ENCODE results near the gene SDC1.

SDC1 gene

DNA sequence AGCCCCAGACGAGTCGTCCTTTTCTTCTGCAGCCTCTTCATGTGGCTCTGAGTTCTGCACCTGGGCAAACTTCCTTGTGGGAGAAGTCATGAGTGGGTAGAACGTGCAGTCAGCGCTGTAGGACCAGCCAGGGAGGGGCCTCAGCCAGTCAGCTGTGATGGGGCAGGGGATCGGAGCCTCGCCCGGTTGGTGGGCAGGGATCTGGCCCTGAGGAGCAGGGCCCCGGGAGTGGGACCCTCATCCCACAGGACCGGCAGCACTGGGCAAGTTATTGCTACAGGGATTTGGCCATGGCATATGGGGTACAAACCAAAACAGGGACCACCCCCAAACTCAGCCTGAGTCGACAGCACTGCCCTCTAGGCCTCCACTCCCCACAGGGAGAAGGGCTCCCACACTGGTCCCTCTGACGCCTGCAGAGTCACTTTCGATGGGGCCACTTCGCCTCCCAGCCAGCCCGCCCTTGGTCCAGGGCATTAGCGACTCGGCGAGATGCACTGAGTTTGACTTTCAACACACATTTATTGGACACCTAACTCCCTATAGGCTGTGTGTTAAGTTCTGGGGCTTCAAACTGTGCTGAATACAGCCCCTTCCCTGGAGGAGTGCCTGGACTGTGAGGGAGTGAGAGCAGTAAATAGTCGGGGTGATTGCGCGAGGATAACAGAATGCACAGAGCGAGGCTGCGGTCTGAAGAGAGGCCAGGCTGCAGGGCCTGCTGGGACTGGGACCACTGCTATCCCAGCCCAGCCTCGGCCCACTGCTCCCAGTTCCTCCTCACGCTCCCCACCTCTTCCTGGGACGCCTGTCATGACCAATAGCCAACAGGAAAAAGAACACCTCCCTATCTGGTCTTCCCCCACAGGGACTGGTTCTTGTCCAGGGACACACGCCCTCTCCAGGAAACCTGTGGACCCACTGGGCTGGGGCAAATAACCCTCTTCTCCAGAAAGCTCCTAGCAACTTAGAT is 55.9 kb downstream of the SDC1 start:
- no peaks in the 10 kb centered on the region for H3K9me3 ChIP-seq (ENCODE audit: control insufficient read depth, insufficient read depth, low read length)
- WGBS (ENCODE audit: insufficient coverage, insufficient read length): no CpG with 5 or more reads among the region's 26 CpGs
- no peaks in the 10 kb centered on the region for H3K27me3 ChIP-seq (ENCODE audit: control insufficient read depth, insufficient read depth, low read length)
- H3K4me1 ChIP-seq (ENCODE audit: control insufficient read depth, insufficient read depth, low read length): peaks cover 12% of the 10 kb centered on the region
- no peak overlapping the region for H3K4me3 ChIP-seq (ENCODE audit: low read length)
- no peaks in the 10 kb centered on the region for H3K36me3 ChIP-seq (ENCODE audit: control insufficient read depth, insufficient read depth, low read length)
- DNase-seq (ENCODE audit: low read depth, low spot score): no peak
- no peak overlapping the region for H3K27ac ChIP-seq (ENCODE audit: low read length)

DNA sequence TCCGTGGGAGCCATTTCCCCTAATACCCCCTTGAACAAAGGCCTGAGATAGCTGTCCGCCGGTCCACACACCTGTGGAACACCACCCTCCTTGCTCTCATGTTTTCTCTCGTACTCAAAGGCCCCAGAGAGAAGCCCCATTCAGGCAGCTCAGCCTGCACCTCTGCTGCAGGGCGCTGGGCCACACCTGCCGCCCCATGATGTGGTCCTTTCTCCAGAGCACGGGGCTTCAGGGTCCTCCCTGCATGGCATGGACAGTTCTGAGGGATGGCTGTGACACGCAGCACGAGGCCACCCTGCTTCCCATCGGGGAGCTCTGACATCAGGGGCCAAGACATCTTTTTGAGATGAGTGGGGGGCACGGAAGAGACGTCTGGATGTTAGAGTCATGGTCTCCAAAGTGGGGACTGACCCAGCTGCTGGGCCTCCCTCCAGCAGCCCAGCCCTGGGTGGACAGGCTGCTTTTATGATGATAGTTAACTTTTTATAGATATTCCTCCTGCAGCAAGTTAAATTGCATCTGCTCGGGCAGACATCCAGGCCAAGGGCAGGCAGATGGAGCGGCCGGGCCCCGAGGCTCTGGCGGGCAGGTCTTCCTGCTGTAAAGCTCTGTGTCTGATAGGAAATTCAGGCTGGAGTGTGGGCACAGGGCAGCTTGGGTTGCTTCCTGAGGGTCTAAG is 56.7 kb downstream of the SDC1 start:
- WGBS (ENCODE audit: insufficient coverage, insufficient read length): no CpG with 5 or more reads among the region's 17 CpGs

DNA sequence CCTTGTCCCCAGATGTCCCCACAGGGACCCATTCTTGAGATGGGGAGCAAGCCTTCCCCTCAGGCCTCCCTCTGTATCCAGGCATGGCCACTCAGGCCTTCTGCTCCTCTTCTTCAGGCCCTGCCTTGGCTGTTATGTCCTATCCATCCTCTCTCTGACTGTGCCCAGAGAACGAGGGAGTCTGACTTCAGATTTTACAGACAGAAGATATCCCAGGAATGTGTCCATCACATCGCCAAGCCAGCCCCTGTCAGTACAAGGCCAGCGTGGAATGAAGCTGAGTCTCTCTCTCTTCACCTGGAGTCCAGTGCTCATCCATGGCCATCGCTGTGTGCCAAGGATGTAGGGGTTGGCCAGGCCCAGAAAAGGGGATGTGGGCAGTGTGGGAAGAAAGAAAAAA is 57.6 kb downstream of the SDC1 start:
- no peaks in the 10 kb centered on the region for H3K9me3 ChIP-seq (ENCODE audit: control insufficient read depth, insufficient read depth, low read length)
- no CpG with 5 or more reads among the region's 4 CpGs for WGBS (ENCODE audit: insufficient coverage, insufficient read length)
- no peak overlapping the region for H3K4me3 ChIP-seq (ENCODE audit: low read length)
- peaks cover 13% of the 10 kb centered on the region for H3K4me1 ChIP-seq (ENCODE audit: control insufficient read depth, insufficient read depth, low read length)
- H3K27me3 ChIP-seq (ENCODE audit: control insufficient read depth, insufficient read depth, low read length): no peaks in the 10 kb centered on the region
- H3K36me3 ChIP-seq (ENCODE audit: control insufficient read depth, insufficient read depth, low read length): no peaks in the 10 kb centered on the region
- DNase-seq (ENCODE audit: low read depth, low spot score): no peak
- no peak overlapping the region for H3K27ac ChIP-seq (ENCODE audit: low read length)

More for the DNA sequence above, 56.7 kb downstream of the SDC1 start:
- Histone ChIP-seq H3K27me3 (ENCODE audit: control insufficient read depth, insufficient read depth, low read length) (no peaks in the 10 kb centered on the region), H3K36me3 (ENCODE audit: control insufficient read depth, insufficient read depth, low read length) (no peaks in the 10 kb centered on the region), H3K9me3 (ENCODE audit: control insufficient read depth, insufficient read depth, low read length) (no peaks in the 10 kb centered on the region), H3K4me3 (ENCODE audit: low read length) (no peak overlapping the region), H3K4me1 (ENCODE audit: control insufficient read depth, insufficient read depth, low read length) (peaks cover 13% of the 10 kb centered on the region), H3K27ac (ENCODE audit: low read length) (no peak overlapping the region)
- DNase-seq (ENCODE audit: low read depth, low spot score): no peak

DNA sequence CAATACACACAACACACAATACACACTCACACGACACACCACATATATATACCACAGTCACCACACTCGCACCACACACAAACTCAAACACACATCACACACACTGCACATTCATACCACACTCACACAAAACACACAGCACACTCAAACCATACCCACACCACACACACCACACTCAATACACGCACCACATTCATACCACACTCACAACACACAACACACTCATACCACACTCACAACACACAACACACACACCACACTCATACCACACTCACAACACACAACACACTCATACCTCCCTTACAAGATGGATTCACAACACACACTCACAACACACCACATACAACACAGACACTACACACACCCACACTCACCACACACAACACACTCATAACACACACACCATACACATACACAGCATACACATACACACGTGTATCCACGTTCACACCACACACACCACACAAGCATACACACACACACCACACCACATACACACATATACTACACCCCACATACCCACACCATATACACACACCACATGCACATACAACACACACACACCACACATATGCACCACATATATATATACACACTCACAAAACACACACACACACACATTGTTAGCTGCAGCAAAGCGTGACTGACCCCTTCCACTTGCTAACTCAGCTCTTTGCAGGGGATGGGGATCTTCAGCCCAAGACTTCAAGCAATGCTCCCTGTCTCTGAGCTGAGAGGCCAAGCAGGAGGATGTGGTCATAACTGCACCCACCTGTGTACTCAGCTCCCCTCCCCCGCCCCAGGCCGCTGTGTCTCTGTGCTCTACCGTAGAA is 59.0 kb downstream of the SDC1 start:
- H3K9me3 ChIP-seq (ENCODE audit: control insufficient read depth, insufficient read depth, low read length): no peaks in the 10 kb centered on the region
- no peaks in the 10 kb centered on the region for H3K27me3 ChIP-seq (ENCODE audit: control insufficient read depth, insufficient read depth, low read length)
- H3K4me1 ChIP-seq (ENCODE audit: control insufficient read depth, insufficient read depth, low read length): peaks cover 13% of the 10 kb centered on the region
- H3K27ac ChIP-seq (ENCODE audit: low read length): no peak overlapping the region
- H3K36me3 ChIP-seq (ENCODE audit: control insufficient read depth, insufficient read depth, low read length): no peaks in the 10 kb centered on the region
- 100% methylated on average over 5 of the region's 9 CpGs for WGBS (ENCODE audit: insufficient coverage, insufficient read length)
- no peak for DNase-seq (ENCODE audit: low read depth, low spot score)
- H3K4me3 ChIP-seq (ENCODE audit: low read length): no peak overlapping the region

DNA sequence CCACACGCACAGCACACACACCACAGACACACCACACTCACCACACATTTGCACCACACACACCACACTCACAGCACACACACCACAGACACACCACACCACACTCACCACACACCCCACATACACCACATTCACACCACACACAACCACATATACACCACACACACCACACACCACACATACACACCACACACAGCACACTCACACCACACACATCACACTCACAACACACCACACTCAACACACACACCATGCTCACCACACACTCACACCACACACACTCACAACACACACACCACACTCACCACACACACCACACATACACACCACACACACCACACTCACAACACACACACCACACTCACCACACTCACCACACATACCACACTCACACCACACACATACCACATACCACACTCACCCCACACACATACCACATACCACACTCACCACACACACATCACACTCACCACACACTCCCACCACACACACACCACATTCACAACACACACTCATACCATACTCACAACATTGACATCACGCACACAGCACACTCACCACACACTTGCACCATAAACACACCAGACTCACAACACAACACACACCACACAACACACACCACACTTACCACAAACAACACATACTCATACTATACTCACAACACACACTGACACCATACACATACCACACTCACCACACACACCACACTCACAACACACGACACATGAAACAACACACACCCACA is 60.0 kb downstream of the SDC1 start:
- Histone ChIP-seq H3K27ac (ENCODE audit: low read length) (no peak overlapping the region), H3K4me1 (ENCODE audit: control insufficient read depth, insufficient read depth, low read length) (peaks cover 12% of the 10 kb centered on the region), H3K4me3 (ENCODE audit: low read length) (no peak overlapping the region), H3K9me3 (ENCODE audit: control insufficient read depth, insufficient read depth, low read length) (no peaks in the 10 kb centered on the region), H3K36me3 (ENCODE audit: control insufficient read depth, insufficient read depth, low read length) (no peaks in the 10 kb centered on the region), H3K27me3 (ENCODE audit: control insufficient read depth, insufficient read depth, low read length) (no peaks in the 10 kb centered on the region)
- 100% methylated on average over 3 of the region's 3 CpGs for WGBS (ENCODE audit: insufficient coverage, insufficient read length)
- DNase-seq (ENCODE audit: low read depth, low spot score): no peak

DNA sequence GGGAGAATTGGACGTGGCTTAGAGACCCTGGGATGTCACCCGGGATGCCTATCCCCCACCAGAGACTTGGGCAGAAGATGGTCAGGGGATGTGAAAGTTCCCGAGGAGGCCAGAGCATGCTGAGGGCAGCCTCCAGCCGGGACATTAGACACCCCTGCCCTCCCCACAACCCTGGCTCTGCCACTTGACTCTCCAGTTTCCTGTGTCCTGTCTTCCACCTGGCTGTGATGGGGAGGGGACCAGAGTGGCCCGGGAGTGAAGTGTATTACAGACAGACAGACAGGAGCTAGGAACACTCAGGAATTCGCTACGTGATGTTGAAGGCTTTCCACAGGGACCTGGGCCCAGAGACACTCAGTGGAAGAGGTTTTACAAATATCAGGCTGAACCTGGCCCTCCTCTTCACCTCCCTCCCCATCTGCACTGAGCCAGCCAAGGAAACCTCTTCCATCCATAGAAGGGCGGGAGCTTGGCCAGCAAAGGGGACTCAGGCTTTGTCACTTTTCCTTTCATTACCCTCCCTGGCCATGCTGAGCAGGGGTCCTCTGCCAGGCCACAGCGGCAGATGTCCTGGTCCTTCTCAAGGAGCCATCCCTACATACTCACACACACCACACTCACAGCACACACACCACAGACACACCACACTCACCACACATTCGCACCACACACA is 60.7 kb downstream of the SDC1 start:
- Histone ChIP-seq H3K36me3 (ENCODE audit: control insufficient read depth, insufficient read depth, low read length) (no peaks in the 10 kb centered on the region), H3K9me3 (ENCODE audit: control insufficient read depth, insufficient read depth, low read length) (no peaks in the 10 kb centered on the region), H3K27ac (ENCODE audit: low read length) (no peak overlapping the region), H3K27me3 (ENCODE audit: control insufficient read depth, insufficient read depth, low read length) (no peaks in the 10 kb centered on the region), H3K4me3 (ENCODE audit: low read length) (no peak overlapping the region), H3K4me1 (ENCODE audit: control insufficient read depth, insufficient read depth, low read length) (peaks cover 7% of the 10 kb centered on the region; the same call in 1 of the 2 replicates)
- no peak for DNase-seq (ENCODE audit: low read depth, low spot score)
- WGBS (ENCODE audit: insufficient coverage, insufficient read length): 100% methylated on average over 1 of the region's 10 CpGs

DNA sequence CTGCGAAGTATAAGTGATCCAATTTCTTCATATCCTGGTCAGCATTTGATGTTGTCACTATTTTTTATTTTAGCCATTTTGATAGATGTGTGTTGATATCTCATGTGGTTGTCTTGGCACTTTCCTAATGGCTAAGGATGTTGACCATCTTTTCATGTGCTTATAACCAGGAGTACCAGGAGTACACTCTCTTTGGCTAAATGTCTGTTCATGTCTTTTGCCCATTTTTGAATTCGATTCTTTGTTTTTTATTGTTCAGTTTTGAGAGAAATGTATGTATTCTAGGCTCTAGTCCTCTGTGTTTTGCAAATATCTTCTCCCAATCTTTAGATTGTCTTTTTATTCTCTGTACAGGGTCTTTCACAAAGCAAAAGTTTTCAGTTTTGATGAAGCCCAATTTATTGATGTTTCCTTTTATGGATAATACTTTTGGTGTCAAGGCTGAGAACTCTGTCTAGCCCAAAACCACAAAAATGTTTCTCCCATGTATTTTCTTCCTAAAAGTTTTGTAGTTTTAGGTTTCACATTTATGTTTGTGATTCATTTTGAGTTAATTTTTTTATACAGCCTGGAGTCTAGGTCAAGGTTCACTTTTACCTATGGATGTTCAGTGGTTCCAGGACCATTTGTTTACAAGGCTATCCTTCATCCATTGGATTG is 65.4 kb downstream of the SDC1 start:
- no peaks in the 10 kb centered on the region for H3K9me3 ChIP-seq (ENCODE audit: control insufficient read depth, insufficient read depth, low read length)
- no peaks in the 10 kb centered on the region for H3K36me3 ChIP-seq (ENCODE audit: control insufficient read depth, insufficient read depth, low read length)
- H3K4me3 ChIP-seq (ENCODE audit: low read length): no peak overlapping the region
- H3K27ac ChIP-seq (ENCODE audit: low read length): no peak overlapping the region
- H3K27me3 ChIP-seq (ENCODE audit: control insufficient read depth, insufficient read depth, low read length): no peaks in the 10 kb centered on the region
- no CpG with 5 or more reads among the region's 2 CpGs for WGBS (ENCODE audit: insufficient coverage, insufficient read length)
- H3K4me1 ChIP-seq (ENCODE audit: control insufficient read depth, insufficient read depth, low read length): peaks cover 3% of the 10 kb centered on the region; the same call in 1 of the 2 replicates
- DNase-seq (ENCODE audit: low read depth, low spot score): no peak

DNA sequence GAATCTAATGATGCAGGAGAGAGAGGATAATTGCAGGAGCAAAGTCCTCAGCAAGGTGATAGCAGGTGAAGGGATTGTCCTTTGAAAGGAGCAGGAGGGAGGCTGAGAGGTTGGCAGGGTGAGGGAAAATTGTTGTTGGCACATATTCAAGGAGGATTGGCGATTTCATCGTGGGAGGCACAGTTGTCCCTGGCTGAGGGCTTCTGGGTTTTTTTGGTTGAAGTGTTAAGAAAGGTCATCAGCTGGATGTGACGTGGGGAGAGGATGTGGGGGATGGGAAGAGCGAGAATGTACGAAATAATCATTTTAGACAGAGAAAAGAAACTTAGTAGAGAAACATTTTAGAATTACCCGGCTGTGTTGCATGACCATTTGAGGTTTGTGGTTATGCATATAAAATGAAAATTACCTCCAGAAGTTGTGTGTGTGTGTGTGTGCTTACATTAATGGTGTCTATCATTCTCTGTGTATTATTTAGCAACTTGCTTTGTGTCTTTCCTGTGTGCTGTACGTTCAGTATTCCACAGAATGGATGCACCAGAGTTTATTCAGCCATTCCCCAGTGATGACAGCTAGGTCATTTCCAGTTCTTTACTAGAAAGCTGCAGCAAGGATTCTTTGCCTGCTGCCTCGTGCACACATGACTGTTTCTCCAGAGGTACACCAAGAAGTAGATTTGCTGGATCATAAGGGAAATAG is 67.6 kb downstream of the SDC1 start:
- H3K4me3 ChIP-seq (ENCODE audit: low read length): no peak overlapping the region
- 100% methylated on average over 3 of the region's 8 CpGs for WGBS (ENCODE audit: insufficient coverage, insufficient read length)
- no peak for DNase-seq (ENCODE audit: low read depth, low spot score)
- H3K36me3 ChIP-seq (ENCODE audit: control insufficient read depth, insufficient read depth, low read length): no peaks in the 10 kb centered on the region
- no peaks in the 10 kb centered on the region for H3K27me3 ChIP-seq (ENCODE audit: control insufficient read depth, insufficient read depth, low read length)
- no peaks in the 10 kb centered on the region for H3K9me3 ChIP-seq (ENCODE audit: control insufficient read depth, insufficient read depth, low read length)
- no peak overlapping the region for H3K27ac ChIP-seq (ENCODE audit: low read length)
- no peaks in the 10 kb centered on the region; the same call in 1 of the 2 replicates for H3K4me1 ChIP-seq (ENCODE audit: control insufficient read depth, insufficient read depth, low read length)

DNA sequence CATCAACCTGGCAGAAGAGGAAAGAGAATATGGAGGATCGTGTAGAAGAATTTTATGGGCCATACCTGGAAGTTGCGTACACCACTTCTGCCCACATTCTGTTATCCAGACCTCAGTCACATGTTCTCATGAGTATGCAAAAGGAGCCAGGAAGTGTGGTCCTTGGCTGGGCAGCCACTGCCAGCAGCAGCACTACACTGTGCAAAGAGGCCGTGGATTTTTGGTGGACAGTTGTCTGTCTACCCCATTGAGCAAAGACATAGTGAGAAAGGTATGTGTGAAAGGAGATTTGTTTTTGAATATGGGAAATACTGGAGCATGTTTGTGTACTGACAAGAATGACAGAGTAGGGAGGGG is 68.1 kb downstream of the SDC1 start:
- no peaks in the 10 kb centered on the region; the same call in 1 of the 2 replicates for H3K4me1 ChIP-seq (ENCODE audit: control insufficient read depth, insufficient read depth, low read length)
- no peaks in the 10 kb centered on the region for H3K9me3 ChIP-seq (ENCODE audit: control insufficient read depth, insufficient read depth, low read length)
- no CpG with 5 or more reads among the region's 3 CpGs for WGBS (ENCODE audit: insufficient coverage, insufficient read length)
- H3K27ac ChIP-seq (ENCODE audit: low read length): no peak overlapping the region
- H3K27me3 ChIP-seq (ENCODE audit: control insufficient read depth, insufficient read depth, low read length): no peaks in the 10 kb centered on the region
- DNase-seq (ENCODE audit: low read depth, low spot score): no peak
- H3K36me3 ChIP-seq (ENCODE audit: control insufficient read depth, insufficient read depth, low read length): no peaks in the 10 kb centered on the region
- no peak overlapping the region for H3K4me3 ChIP-seq (ENCODE audit: low read length)

Measured in iPS DF 6.9 (cell line).